CD14-positive monocyte (primary cell): ENCODE data around the gene SPATS2L. TPM values are rescaled to one million over a fixed set of nuclear protein-coding genes. Genes with fewer than 3 reads are reported as not detected.

ENCODE experiments used
- DNase-seq, 3 donors: peaks; one replicate each; pipeline ENCODE4 v3.0.0-alpha.2; 2011 to 2022
- H2AFZ ChIP-seq: 2 replicates; pipeline ENCODE4 v1.6.0; 2012; ENCODE audit warnings: mild to moderate bottlenecking, low read depth, low read length, inconsistent platforms; ENCODE audit not compliant: insufficient read depth, poor library complexity, severe bottlenecking
- H3K27ac ChIP-seq, 2 donors: 1 replicate in 1 of 2; 2 replicates in 1 of 2; pipeline ENCODE4 v1.5.1; 2012 to 2013; ENCODE audit warnings: low read length in 2 of 2, control low read depth in 1 of 2, inconsistent platforms in 1 of 2, low read depth in 1 of 2, mild to moderate bottlenecking in 1 of 2
- H3K27me3 ChIP-seq, 2 donors: one replicate each; pipeline versions ENCODE4 v1.6.0 to v1.6.1; 2011 to 2013; ENCODE audit warnings: low read length in 2 of 2; ENCODE audit not compliant: control insufficient read depth in 2 of 2, insufficient read depth in 2 of 2
- H3K36me3 ChIP-seq, 2 donors: replicated peaks in 1 of 2; 1 replicate in 1 of 2; 2 replicates in 1 of 2; pipeline versions ENCODE4 v1.5.1 to v1.6.1; 2012 to 2013; ENCODE audit warnings: low read length in 2 of 2, control low read depth in 1 of 2, inconsistent platforms in 1 of 2, mild to moderate bottlenecking in 1 of 2; ENCODE audit not compliant: insufficient read depth in 2 of 2, control insufficient read depth in 1 of 2
- H3K4me1 ChIP-seq, 2 donors: 1 replicate in 1 of 2; 2 replicates in 1 of 2; pipeline versions ENCODE4 v1.5.1 to v1.6.1; 2012 to 2013; ENCODE audit warnings: low read length in 2 of 2, control low read depth in 1 of 2, inconsistent platforms in 1 of 2, mild to moderate bottlenecking in 1 of 2, moderate library complexity in 1 of 2; ENCODE audit not compliant: insufficient read depth in 2 of 2, control insufficient read depth in 1 of 2
- H3K4me2 ChIP-seq: replicated peaks from 2 replicates; pipeline ENCODE3; 2012; ENCODE audit warnings: low read length, moderate library complexity, mild to moderate bottlenecking; ENCODE audit not compliant: poor library complexity, severe bottlenecking; ENCODE audit errors: extremely low read depth
- H3K4me3 ChIP-seq, 3 experiments: fragments of 200-600 bp in 1 of 3; sonication (generic) in 1 of 3; replicated peaks in 1 of 3; 1 replicate in 2 of 3; 2 replicates in 1 of 3; pipeline ENCODE4 v1.5.1; 2011 to 2013; ENCODE audit warnings: low read length in 3 of 3, mild to moderate bottlenecking in 3 of 3, control low read depth in 2 of 3, low read depth in 2 of 3, inconsistent platforms in 1 of 3, moderate library complexity in 1 of 3
- H3K79me2 ChIP-seq: 2 replicates; pipeline ENCODE4 v1.6.0; 2012; ENCODE audit warnings: mild to moderate bottlenecking, control low read depth, inconsistent platforms, low read length, moderate library complexity; ENCODE audit not compliant: insufficient read depth
- H3K9ac ChIP-seq: 2 replicates; pipeline ENCODE4 v1.6.0; 2017; ENCODE audit warnings: low read length, mild to moderate bottlenecking; ENCODE audit not compliant: insufficient read depth, poor library complexity, severe bottlenecking
- H3K9me3 ChIP-seq, 2 donors: replicated peaks in 1 of 2; 1 replicate in 1 of 2; 2 replicates in 1 of 2; pipeline versions ENCODE4 v1.5.1 to v1.6.1; 2012 to 2013; ENCODE audit warnings: low read length in 2 of 2, control low read depth in 1 of 2; ENCODE audit not compliant: control insufficient read depth in 1 of 2, insufficient read depth in 1 of 2
- H4K20me1 ChIP-seq: 2 replicates; pipeline ENCODE4 v1.6.0; 2012; ENCODE audit warnings: mild to moderate bottlenecking, low read length, control low read depth, moderate library complexity; ENCODE audit not compliant: insufficient read depth
- H3K27ac Mint-ChIP-seq, 7 donors: one replicate each; pipeline ENCODE4 v1.8.0; 2020; ENCODE audit warnings: mild to moderate bottlenecking in 7 of 7, mixed read lengths in 7 of 7, moderate library complexity in 6 of 7, inconsistent platforms in 2 of 7
- H3K27me3 Mint-ChIP-seq, 3 donors: one replicate each; pipeline ENCODE4 v1.8.0; 2021 to 2022; ENCODE audit warnings: low read depth in 3 of 3, mild to moderate bottlenecking in 3 of 3, mixed read lengths in 3 of 3, moderate library complexity in 3 of 3, inconsistent platforms in 1 of 3
- H3K36me3 Mint-ChIP-seq, 2 donors: one replicate each; pipeline ENCODE4 v1.8.0; 2020; ENCODE audit warnings: mixed read lengths in 2 of 2, inconsistent platforms in 1 of 2, mild to moderate bottlenecking in 1 of 2
- H3K4me1 Mint-ChIP-seq: one replicate; pipeline ENCODE4 v1.8.0; 2020; ENCODE audit warnings: mild to moderate bottlenecking, mixed read lengths
- H3K4me3 Mint-ChIP-seq, 2 donors: one replicate each; pipeline ENCODE4 v1.8.0; 2020; ENCODE audit warnings: mild to moderate bottlenecking in 2 of 2, mixed read lengths in 2 of 2, moderate library complexity in 1 of 2
- H3K9me3 Mint-ChIP-seq, 7 donors: one replicate each; pipeline ENCODE4 v1.8.0; 2020 to 2022; ENCODE audit warnings: mixed read lengths in 7 of 7, mild to moderate bottlenecking in 6 of 7, moderate library complexity in 6 of 7, inconsistent platforms in 2 of 7
- WGBS: methylation state at CpG from one replicate; pipeline ENCODE4 v1.1.5; 2013; ENCODE audit warnings: missing lambda C conversion rate; ENCODE audit not compliant: insufficient coverage; 5-methylcytosine and 5-hydroxymethylcytosine counted together
- intact Hi-C, 2 donors: fragments of 100-400 bp; cut with micrococcal nuclease; formaldehyde crosslinking; loops; one replicate each; pipeline versions ENCODE4 v1.15.0 to v1.15.1; 2023
- polyA plus RNA-seq, 3 donors: library from polyadenylated mRNA; depleted of rRNA in 1 of 3; unstranded in 2 of 3; stranded (reverse) in 1 of 3; fragments of 300-500 nt in 2 of 3; fragments of >200 nt in 1 of 3; fragmentation: Illumina TruSeq in 2 of 3; gene quantifications; 1 replicate in 2 of 3; 2 replicates in 1 of 3; pipeline ENCODE4 v1.2.3, GENCODE V29; 2012 to 2021
- TF ChIP-seq, protein P1 (sequence below): fragments of 200-600 bp; IDR thresholded peaks from one replicate; pipeline ENCODE4 v1.8.0; 2022; ENCODE audit warnings: antibody characterized with exemption, mild to moderate bottlenecking

Gene SPATS2L
- polyA plus RNA-seq, 3 donors: 2.7 to 5.2 (median 3.2) TPM

DNA sequence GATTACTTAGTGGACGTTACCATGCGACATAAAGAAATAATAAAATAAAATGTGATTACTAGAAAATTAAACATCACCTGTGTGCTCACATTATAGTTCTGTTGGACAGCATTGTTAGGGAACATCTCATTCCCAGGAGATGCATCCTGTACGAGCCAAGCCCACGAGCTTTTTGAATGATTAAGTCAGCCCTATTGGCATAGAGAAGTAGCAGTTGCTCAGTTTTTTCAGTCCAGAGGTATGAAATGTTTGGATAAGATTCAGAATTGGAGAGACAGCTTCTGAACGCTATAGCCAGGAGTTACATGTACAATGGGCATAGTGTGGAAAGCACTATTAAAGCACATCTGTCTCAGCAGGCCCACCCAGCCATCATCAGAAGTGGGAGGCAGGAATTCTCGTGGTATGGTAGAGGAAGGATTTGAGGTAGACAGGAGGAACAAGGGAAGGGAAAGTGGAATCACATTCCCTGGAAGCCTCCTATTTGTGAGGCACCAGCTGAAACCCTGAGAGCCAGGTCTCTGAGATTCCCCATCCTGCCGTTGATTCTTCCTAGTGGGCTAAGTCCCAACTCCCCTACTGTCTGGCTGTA is 8.6 kb downstream of the SPATS2L start:
- peaks cover 6% of the 10 kb centered on the region for H3K79me2 ChIP-seq
- no peaks in the 10 kb centered on the region for H3K9me3 ChIP-seq
- H3K27me3 Mint-ChIP-seq: peaks cover 0 to 4% (median 3%) of the 10 kb centered on the region in 3 donors
- no peak for DNase-seq
- H3K4me3 Mint-ChIP-seq: no peak overlapping the region
- H3K4me1 ChIP-seq: no peaks in the 10 kb centered on the region
- WGBS: 96% methylated on average over 4 of the region's 7 CpGs
- H4K20me1 ChIP-seq: no peaks in the 10 kb centered on the region
- peaks cover 0 to 2% of the 10 kb centered on the region in 2 donors for H3K36me3 Mint-ChIP-seq
- no peak overlapping the region for H3K4me2 ChIP-seq
- H3K36me3 ChIP-seq: no peaks in the 10 kb centered on the region
- intact Hi-C loops: no loop called here
- TF ChIP-seq, protein P1, sequence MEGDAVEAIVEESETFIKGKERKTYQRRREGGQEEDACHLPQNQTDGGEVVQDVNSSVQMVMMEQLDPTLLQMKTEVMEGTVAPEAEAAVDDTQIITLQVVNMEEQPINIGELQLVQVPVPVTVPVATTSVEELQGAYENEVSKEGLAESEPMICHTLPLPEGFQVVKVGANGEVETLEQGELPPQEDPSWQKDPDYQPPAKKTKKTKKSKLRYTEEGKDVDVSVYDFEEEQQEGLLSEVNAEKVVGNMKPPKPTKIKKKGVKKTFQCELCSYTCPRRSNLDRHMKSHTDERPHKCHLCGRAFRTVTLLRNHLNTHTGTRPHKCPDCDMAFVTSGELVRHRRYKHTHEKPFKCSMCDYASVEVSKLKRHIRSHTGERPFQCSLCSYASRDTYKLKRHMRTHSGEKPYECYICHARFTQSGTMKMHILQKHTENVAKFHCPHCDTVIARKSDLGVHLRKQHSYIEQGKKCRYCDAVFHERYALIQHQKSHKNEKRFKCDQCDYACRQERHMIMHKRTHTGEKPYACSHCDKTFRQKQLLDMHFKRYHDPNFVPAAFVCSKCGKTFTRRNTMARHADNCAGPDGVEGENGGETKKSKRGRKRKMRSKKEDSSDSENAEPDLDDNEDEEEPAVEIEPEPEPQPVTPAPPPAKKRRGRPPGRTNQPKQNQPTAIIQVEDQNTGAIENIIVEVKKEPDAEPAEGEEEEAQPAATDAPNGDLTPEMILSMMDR: no peak
- H3K9me3 Mint-ChIP-seq: no peaks in the 10 kb centered on the region
- no peak overlapping the region for H3K4me3 ChIP-seq
- no peak overlapping the region for H3K27ac Mint-ChIP-seq
- H2AFZ ChIP-seq: no peak overlapping the region
- H3K4me1 Mint-ChIP-seq: peaks cover 5% of the 10 kb centered on the region
- no peaks in the 10 kb centered on the region for H3K27me3 ChIP-seq
- H3K9ac ChIP-seq: no peak overlapping the region
- no peak overlapping the region for H3K27ac ChIP-seq

DNA sequence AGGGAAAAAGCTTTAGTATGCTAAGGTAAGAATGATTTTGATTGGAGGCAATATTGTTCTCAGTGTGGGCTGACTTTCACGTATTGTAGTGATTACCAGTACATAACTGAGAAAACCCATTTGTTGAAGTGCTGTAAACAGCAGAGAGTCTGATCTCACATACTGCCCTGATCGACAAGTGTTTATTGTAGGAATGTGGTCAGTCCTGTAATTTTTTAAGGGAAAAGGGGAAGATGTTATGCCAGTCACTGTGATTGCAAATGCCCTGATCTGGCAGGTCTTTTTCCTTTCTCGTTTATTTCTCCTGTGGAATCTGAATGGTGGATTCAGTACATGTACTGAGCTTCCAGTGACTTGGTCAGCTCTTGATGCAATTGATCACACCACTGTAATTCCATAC is 11.5 kb downstream of the SPATS2L start:
- Histone ChIP-seq H3K27me3 (no peaks in the 10 kb centered on the region), H3K4me1 (no peaks in the 10 kb centered on the region), H3K4me2 (no peak overlapping the region), H3K9me3 (no peaks in the 10 kb centered on the region), H3K79me2 (peaks cover 3% of the 10 kb centered on the region), H3K4me3 (no peak overlapping the region), H3K36me3 (no peaks in the 10 kb centered on the region), H4K20me1 (no peaks in the 10 kb centered on the region), H2AFZ (no peak overlapping the region), H3K9ac (no peak overlapping the region), H3K27ac (no peak overlapping the region)
- Mint-ChIP-seq H3K9me3 (no peaks in the 10 kb centered on the region), H3K36me3 (no peaks in the 10 kb centered on the region), H3K4me1 (peaks cover 5% of the 10 kb centered on the region), H3K27me3 (peaks cover 0 to 4% (median 0%) of the 10 kb centered on the region in 3 donors), H3K4me3 (no peak overlapping the region), H3K27ac (no peak overlapping the region)
- intact Hi-C loops: no loop called here
- TF ChIP-seq, protein P1: no peak
- no peak for DNase-seq
- 66% methylated on average over 3 of the region's 3 CpGs for WGBS
